Fibroblast of skin of scalp (primary cell): Measurements from ENCODE around the gene MMD.
"Not testable (repeated sequence)": the region's sequence is repeated elsewhere in the genome, so short reads cannot be mapped to it uniquely, and the experiment has no call there.

ENCODE experiments used
- DNase-seq: peaks from one replicate; pipeline ENCODE4 v3.0.0-alpha.2; 2013

The MMD gene

GRCh38 chr17:55420067-55420775, 1.4 kb downstream of the MMD start:
- no peak for DNase-seq

DNA sequence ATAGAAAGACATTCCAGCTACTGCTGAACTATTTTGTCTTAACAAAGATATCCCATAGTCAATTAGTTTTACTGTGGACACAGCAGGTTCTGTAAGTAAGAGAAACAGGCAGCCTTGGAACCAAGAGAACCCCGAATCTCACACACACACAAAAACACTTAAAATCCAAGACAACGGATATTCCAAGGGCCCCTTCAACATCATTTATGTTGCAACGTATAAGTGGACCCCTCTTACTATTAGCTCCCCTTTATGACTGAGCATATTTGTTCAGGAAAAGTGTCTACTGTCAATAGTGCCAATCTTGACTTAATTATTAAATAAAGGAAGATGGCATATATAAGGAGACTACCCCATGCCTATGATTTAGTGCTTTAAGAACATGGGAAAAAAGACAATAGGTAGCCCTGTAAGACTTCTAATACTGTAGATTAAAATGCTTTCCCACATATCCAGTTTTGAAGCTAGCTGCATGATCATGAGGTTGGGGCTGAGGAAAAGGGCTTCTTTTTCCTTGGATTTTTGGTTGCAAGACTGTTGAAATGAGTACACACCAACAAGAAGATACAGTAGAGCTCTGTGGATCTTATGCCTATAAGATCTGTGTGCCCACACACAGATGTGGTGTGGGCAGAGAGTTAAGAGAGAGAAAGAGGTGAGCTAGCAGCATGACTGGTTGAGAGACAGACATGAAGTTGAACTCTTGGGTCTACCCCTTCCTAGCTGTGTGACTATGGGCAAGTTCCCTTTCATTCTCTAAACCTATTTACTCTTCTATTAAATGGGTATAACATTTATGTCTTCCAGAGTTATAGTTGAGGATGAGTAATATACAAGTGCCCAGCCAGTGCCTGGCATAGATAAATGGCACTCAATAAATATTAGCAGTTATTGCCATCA, 3.0 kb downstream of the MMD start:
- no peak for DNase-seq

DNA sequence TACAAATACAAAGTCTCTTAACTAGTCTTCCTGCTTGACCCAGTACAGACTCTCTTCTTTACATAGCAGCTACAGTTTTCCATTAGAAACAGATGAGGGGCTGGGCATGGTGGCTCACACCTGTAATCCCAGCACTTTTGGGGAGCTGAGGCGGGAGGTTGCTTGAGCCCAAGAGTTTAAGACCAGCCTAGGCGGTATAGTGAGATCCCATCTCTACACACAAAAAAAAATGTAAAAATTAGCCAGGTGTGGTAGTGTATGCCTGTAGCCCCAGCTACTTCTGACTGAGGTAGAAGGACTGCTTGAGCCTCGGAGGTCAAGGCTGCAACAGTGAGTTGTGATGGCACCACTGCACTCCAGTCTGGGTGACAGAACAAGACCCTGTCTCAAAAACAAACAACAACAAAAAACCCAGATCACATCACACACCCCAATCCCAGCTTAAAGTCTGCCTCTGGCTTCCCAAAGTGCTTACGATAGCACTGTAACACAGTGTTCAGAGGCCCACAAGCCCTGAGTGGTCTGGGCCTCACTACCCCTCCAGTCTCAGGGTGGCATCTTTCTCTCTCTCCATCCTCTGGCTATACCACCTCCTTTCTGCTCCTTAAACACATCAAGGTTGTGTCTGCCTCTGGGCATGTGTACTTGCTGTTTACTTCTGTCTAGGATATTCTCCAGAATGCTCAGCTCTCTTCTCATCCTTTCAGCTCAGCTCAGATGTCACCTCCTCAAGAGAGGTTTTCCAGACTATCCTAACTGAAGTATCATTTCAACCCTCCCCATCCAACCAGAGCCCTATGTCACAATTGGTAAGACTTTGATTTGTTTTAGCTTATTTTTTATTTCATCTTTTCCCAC, 4.0 kb downstream of the MMD start:
- DNase-seq, result no peak

DNA sequence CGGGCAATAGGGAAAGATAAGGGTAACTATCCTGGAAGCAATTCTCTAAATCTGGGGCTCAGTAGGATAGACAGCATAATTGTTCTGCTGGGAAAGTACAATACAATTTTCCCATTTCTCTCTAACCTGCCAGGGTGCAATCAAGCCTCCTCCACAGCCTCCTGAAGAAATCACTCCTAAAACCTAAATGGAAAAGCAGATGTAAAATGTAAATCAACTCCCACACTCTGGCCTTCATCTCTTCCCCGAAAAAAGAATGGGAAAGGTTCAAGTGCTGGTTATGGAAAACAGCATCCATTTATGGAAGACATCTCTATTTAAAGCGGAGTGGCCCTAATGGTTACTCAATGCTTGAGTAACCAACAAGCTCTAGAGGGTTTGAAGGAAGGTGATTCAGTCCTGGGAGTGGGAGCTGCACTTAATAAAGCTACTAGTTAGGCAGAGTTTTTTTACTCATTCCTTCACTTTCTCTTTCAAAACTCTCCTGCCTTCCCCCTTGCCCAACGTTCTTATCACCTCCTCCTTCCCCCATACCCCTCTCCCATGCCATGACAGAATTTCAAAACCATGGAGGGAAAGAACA, 5.1 kb downstream of the MMD start:
- no peak for DNase-seq

- DNase-seq, result no peak
Observed at GRCh38 chr17:55416000-55416399, 5.6 kb downstream of the MMD start.

DNA sequence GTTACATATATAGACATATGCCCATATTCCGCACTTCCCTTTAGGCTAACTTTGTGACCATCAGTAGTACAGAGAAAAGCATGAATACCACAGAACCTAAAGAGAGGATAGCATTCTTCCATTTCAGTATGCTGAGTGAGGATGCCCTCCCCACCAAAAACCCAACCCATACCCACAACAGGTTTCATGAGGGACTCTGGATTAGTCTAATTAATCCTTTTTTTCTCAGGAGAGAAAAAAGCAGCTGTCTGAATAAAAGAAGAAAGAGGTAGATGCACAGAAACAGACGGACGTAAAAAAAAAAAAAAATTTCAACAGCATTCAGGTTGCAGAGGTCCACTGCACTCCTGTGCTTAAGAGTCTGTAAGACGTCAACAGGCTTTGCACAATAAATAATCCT, 6.7 kb downstream of the MMD start:
- no peak for DNase-seq

DNA sequence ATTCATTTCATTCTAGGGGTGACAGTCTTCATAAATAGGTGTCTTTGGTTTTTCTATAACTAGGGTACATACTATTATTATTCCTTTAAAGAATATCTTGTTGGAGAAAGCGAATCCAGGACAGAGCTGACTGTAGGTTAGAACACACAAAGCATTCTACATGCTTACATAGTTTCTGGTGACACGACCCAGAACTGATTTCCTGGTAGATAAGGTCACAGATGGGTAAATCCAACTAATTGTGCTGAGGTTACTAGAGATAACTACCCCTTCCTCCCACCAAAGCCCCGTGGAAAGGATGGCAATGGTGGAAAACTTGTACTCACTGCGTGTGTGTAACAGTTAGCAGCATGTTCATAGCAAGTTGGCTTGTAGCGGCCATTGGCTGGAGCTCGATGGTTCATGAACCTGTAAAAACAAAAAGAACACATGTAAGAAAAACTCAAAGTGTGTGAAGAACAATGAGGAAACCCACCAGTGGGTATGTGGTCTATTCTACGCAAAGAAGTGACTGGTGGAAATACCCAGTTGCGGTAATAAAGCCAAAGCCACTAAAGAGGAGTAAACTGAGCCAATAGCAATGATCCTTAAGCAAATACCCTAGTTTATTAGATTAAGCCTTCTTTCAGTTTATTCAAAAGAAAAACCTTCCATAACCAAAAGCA, 7.7 kb downstream of the MMD start:
- DNase-seq, result no peak

DNA sequence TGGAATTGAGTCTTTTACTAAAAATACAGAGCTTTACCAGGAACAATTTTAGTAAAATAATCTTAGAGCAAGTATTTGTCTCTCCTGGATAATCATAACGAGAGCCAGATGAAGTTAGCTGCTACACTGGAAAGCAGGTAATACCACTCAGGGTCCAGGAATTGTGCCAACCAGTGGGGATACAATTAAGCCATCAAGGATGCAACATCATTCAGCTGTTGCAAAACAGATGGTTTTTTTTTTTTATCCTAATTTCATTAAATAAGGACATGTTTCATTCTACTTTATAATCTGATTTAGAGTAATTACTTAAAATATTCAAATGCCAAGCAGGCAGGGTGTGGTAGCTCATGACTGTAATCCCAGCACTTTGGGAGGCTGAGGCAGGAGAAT, 10.2 kb downstream of the MMD start:
- DNase-seq, result no peak

- DNase-seq, result peak; percentile 12
Observed at GRCh38 chr17:55410722-55411462, 10.7 kb downstream of the MMD start.

GRCh38 chr17:55409030-55409800, 12.4 kb downstream of the MMD start:
- DNase-seq, result no peak

- no peak for DNase-seq
Observed at GRCh38 chr17:55407641-55408566, 13.7 kb downstream of the MMD start.

GRCh38 chr17:55405600-55405999, 16.0 kb downstream of the MMD start:
- DNase-seq, result no peak

- not testable (repeated sequence) for DNase-seq
Observed at GRCh38 chr17:55404197-55404596, 17.4 kb downstream of the MMD start.

GRCh38 chr17:55402374-55402773, 19.3 kb downstream of the MMD start:
- DNase-seq, result no peak

GRCh38 chr17:55398689-55399088, 22.9 kb downstream of the MMD start:
- DNase-seq, result peak; percentile 26

GRCh38 chr17:55395803-55396505, 25.7 kb downstream of the MMD start:
- DNase-seq, result no peak

- no peak for DNase-seq
Observed at GRCh38 chr17:55394357-55395021, 27.1 kb downstream of the MMD start.
